HG02840 (cell line): ENCODE data around the gene NUDT1.
A peak's percentile ranks its signal among the peaks of the same experiment; 100 is the strongest.

Experiments
- ATAC-seq: cut with Tn5 transposase; IDR thresholded peaks from one replicate; pipeline ENCODE4 v1.9.1; 2021; ENCODE audit warnings: mild to moderate bottlenecking, moderate library complexity, moderate number of reproducible peaks; ENCODE audit not compliant: unreplicated experiment, low FRiP score

Gene NUDT1

DNA sequence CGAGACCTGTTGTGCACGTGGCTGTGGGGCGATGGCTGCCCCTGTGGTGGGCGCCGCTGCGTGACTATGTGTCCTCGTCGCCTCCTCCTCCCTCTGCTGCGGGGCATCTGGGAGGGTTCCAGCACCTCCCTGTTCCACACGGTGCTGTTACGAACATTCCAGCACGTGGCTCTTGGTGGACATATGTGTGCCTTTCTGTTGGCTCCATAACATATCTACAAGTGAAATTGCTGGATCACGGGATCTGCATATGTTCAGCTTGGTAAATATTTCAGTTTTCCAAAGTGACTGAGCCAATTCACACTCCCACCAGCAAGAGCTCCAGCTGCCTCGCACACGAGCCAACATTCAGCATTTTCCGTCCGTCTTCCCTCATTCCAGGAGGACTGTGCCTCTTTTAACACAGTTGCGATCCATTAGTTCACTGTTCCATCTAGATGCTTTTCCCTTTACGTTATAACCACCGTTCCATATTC is 47.1 kb downstream of the NUDT1 start:
- no peak for ATAC-seq

GRCh38 chr7:2289621-2290020 is 47.6 kb downstream of the NUDT1 start:
- no peak for ATAC-seq

DNA sequence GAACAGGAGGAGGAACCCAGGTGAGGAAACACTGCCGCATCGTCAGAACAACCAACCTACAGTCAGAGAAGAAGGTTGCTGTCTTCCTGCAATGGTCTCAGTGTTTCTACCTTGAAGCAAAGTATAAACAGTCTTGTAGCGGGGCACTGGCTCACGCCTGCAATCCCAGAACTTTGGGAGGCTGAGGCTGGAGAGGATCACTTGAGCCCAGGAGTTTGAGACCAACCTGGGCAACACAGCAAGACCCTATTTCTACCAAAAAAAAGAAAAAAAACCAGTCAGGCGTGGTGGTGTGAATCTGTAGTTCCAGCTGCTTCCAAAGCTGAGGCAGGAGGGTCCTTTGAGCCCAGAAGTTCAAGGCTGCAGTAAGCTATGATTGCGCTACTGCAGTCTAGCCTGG is 48.9 kb downstream of the NUDT1 start:
- no peak for ATAC-seq

- ATAC-seq, result no peak
These were observed 54.1 kb downstream of the NUDT1 start for GRCh38 chr7:2295936-2296620.

DNA sequence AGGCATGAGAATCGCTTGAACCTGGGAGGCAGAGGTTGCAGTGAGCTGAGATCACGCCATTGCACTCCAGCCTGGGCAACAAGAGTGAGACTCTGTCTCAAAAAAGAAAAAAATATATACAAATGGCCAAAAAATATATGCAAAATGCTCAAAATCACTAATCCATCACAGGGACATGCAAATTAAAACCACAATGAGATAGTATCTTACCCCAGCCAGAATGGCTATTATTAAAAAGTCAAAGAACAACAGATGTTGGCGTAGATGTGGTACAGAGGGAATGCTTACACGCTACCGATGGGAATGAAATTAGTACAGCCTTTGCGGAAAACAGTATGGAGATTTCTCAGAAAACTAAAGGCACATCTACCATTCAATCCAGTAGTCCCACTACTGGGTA is 54.8 kb downstream of the NUDT1 start:
- ATAC-seq, result no peak

DNA sequence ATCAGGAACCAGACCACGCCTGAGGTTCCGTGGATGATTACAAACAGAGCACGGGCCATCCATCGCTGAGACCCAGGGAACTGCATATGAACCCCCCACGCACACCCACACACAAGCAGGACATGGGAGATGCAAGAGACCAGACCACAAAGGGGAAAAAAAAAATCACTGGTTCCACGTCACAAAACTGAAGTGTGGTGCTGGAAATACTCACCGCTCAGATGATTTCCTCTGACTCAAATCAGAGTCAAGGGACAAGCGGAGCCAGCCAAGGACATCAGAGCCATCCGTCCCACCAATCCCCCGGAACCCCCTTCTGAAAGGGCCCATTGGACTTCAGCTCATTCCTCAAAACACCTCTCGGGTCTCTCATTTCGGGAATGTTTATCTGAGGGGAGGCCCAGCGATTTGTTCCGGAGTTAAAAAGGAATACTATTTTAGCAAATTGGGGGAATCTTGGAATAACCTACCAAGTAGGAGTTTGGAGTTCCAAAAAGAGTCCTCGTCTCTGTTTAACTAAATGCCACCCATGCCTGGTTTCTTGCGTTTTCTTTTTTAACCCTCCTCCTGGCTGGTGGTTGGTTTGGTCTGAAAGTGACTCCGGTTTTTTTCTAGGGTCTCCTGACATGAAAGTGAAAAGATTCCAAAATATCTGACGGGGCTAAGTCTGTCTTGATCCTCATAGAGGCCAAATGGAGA is 57.3 kb downstream of the NUDT1 start:
- peak; percentile 44 for ATAC-seq

DNA sequence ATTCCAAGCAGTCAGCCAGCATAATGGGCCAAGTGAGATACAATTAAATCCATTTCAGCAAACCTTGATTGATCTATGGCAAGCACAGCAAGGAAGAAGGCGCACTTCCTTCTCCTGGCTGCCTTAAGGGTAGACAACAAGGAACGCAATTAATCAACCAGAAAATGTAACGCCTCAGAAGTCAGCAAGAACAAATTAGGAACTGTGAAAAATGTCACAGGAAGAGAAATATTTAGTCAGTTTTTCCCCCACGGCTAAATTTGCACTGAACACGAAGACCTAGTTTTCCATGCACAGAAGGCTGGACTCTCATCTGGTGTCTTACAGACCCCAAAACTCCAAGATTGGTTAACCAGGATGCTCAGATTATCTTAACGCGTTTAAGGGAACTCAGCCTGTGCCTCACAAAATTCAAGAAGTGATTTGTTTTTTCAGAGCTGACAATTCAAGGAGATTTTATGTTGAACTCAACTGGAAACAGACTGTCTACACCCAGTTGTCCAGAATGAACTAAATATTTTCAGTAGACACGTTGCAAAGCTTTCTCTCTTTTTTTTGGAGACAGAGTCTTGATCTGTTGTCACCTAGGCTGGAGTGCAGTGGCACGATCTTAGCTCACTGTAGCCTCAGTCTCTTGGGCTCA is 58.0 kb downstream of the NUDT1 start:
- no peak for ATAC-seq
